T-helper 1 cell treated with Interleukin-12 subunit alpha and Interleukin-12 subunit beta and Interleukin-4 antibody, amounts not matched to agents 30 ng/mL and 1 ng/mL, for 36 hours (primary cell): ENCODE results near the gene RNASE3. TPM values are rescaled to one million over a fixed set of nuclear protein-coding genes. Genes with fewer than 3 reads are reported as not detected.
"Not testable (repeated sequence)": the region's sequence is repeated elsewhere in the genome, so short reads cannot be mapped to it uniquely, and the experiment has no call there.

ENCODE experiments used
- intact Hi-C: fragments of 100-400 bp; cut with micrococcal nuclease; formaldehyde crosslinking; loops from one replicate; pipeline ENCODE4 v1.15.1; 2024
- total RNA-seq: library from RNA; stranded (reverse); gene quantifications from 2 replicates; pipeline ENCODE4 v1.2.3, GENCODE V29; 2022

The RNASE3 gene
- total RNA-seq, 1 donor from 2014 or later: not detected

GRCh38 chr14:20910822-20911221 lies 19.6 kb downstream of the RNASE3 start:
- intact Hi-C loops: not testable (repeated sequence)

DNA sequence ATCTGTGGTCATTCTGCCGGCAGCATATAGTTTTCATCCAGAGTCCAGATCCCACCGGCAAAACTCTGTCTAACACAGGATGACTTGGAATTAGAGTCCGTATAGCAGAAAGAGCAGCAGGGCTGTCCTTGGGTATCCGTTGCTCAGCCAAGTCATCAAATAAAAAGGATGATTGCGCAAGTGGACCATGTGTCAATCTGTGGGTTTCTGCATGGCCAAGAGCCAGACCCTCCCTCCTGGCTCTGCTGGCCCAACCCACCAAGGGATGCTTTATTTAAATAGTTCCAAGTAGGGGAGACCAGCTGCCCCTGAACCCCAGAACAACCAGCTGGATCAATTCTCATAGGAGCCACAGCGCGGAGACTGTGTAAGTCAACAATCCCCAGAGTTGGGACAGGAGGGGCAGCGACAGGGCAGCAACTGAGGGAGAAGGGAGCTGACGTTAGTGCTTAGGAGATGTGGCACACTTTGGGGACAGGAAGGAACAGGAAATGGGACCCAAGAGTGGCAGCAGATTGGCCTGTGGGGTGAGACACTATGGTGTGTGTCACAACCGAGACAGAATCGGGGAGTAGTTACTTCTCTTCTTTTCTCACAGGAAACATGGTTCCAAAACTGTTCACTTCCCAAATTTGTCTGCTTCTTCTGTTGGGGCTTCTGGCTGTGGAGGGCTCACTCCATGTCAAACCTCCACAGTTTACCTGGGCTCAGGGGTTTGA lies 28.0 kb downstream of the RNASE3 start:
- intact Hi-C loops: not testable (repeated sequence)

GRCh38 chr14:20923766-20924297 lies 32.6 kb downstream of the RNASE3 start:
- intact Hi-C loops: not testable (repeated sequence)

DNA sequence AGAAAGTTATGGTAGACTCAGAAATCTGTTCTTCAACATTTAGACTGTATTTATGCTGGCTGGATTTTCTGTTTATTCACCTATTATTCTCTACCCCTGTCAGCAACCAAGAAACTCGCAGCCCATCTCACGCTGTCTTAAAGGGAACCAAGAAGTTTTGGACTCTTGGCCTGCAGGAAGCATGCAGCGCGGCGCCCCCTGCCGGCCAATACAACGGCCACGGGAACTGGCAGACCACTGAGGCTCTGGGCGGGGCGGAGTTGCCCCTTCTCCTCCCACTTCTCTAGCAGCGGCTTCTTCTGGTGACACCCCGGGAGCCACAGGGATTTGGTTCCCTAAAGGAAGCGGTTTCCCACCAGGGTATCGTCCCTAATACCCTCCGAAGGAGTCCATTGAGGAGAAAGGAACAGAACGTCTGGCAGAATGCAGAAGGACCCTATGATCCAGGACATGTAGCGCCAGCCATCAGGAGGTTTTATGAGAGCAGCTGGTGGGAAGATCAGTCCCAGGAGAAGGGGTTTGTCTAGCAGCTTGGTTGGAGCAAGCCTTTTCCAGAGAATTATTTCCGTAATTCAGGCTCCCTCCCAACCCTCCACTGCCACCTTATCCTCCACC lies 43.1 kb downstream of the RNASE3 start:
- intact Hi-C loops: no loop called here

DNA sequence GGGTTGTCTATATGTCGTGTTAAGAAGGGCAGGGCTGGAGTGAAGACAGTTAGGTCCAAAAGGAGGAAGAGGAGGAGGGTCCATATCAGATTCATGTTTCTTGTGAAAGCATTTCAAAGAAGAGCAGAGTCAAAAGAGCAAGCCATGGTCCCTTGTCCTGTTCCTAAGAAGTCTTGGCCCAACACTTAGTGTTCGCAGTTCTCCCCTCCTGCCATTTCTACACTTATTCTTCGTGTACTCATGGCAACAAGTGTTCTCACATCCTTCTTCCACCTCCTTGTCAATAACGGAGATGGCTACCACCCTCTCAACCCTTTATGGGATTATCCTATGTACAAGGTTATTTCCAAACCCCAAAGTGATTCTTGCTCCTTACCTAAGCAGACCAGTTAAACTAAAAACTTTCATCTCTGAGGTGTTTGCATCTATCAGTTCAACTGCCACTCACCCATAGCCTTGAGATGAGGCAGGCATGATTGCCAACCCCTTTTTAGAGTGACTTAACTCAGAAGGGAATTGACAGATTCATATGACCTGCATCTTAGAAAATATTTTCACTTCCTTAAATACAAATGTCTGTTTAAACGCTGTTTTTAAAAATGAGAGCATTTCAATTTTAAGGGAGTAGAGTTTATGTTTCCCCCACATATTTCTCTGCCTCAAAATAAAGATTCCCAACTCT lies 44.3 kb downstream of the RNASE3 start:
- intact Hi-C loops: no loop called here

Other genes starting within 250 kb of the RNASE3 start
- not detected in 2 replicates for gene OR6S1, start 249.7 kb upstream of the RNASE3 start, total RNA-seq
- gene RNASE4, start 206.8 kb upstream of the RNASE3 start, total RNA-seq: 1.0 and 1.3 TPM in 2 replicates
- gene ANG, start 202.6 kb upstream of the RNASE3 start, total RNA-seq: 1.1 and 1.6 TPM in 2 replicates
- not detected in 2 replicates for gene EDDM3A, start 145.5 kb upstream of the RNASE3 start, total RNA-seq
- not detected in 2 replicates for gene EDDM3B, start 123.0 kb upstream of the RNASE3 start, total RNA-seq
- 3.7 TPM in 2 replicates for gene RNASE6, start 110.1 kb upstream of the RNASE3 start, total RNA-seq
- gene RNASE1, start 88.5 kb upstream of the RNASE3 start, total RNA-seq: not detected in 2 replicates
- gene RNASE2, start 64.1 kb downstream of the RNASE3 start, total RNA-seq: not detected in 2 replicates
- gene METTL17, start 98.6 kb downstream of the RNASE3 start, total RNA-seq: 90.7 and 96.3 TPM in 2 replicates
- 0.24 and 0.39 TPM in 2 replicates for gene SLC39A2, start 107.9 kb downstream of the RNASE3 start, total RNA-seq
- 2.6 and 4.6 TPM in 2 replicates for gene NDRG2, start 133.7 kb downstream of the RNASE3 start, total RNA-seq
- not detected in 2 replicates for gene TPPP2, start 138.8 kb downstream of the RNASE3 start, total RNA-seq
- not detected in 2 replicates for gene RNASE13, start 143.4 kb downstream of the RNASE3 start, total RNA-seq
- gene RNASE7, start 151.0 kb downstream of the RNASE3 start, total RNA-seq: not detected in 2 replicates
- gene RNASE8, start 166.4 kb downstream of the RNASE3 start, total RNA-seq: not detected in 2 replicates
- gene ARHGEF40, start 178.9 kb downstream of the RNASE3 start, total RNA-seq: not detected in 2 replicates
- gene ZNF219, start 207.3 kb downstream of the RNASE3 start, total RNA-seq: 4.9 and 6.6 TPM in 2 replicates
- 0.63 TPM in 1 of 2 replicates, not detected in the other for gene TMEM253, start 209.7 kb downstream of the RNASE3 start, total RNA-seq